Lung (tissue), 12 donors: ENCODE results near the gene ITGA8. TPM values are rescaled to one million over a fixed set of nuclear protein-coding genes. Genes with fewer than 3 reads are reported as not detected.

ENCODE experiments used
- ATAC-seq: fragments of 200-7000 bp; cut with Tn5 transposase; one replicate; pipeline ENCODE4 v1.9.1; 2020; ENCODE audit warnings: moderate number of reproducible peaks; ENCODE audit not compliant: insufficient read depth, low FRiP score
- DNase-seq, 3 donors: peaks; one replicate each; pipeline ENCODE4 v3.0.0-alpha.2; 2013 to 2017
- H3K27ac ChIP-seq, 2 donors: one replicate each; pipeline ENCODE4 v1.5.1; 2013; ENCODE audit warnings: mild to moderate bottlenecking in 2 of 2, moderate library complexity in 2 of 2, control low read depth in 1 of 2, inconsistent platforms in 1 of 2, low read depth in 1 of 2, low read length in 1 of 2
- H3K27me3 ChIP-seq, 3 donors: one replicate each; pipeline ENCODE4 v1.5.1; 2013; ENCODE audit warnings: low read length in 2 of 3; ENCODE audit not compliant: control insufficient read depth in 3 of 3, insufficient read depth in 3 of 3
- H3K36me3 ChIP-seq, 4 donors: one replicate each; pipeline ENCODE4 v1.5.1; 2013; ENCODE audit warnings: low read length in 4 of 4, mild to moderate bottlenecking in 1 of 4, moderate library complexity in 1 of 4; ENCODE audit not compliant: control insufficient read depth in 4 of 4, insufficient read depth in 4 of 4
- H3K4me1 ChIP-seq, 5 donors: one replicate each; pipeline ENCODE4 v1.5.1; 2013; ENCODE audit warnings: low read length in 5 of 5, mild to moderate bottlenecking in 2 of 5, moderate library complexity in 1 of 5; ENCODE audit not compliant: control insufficient read depth in 5 of 5, insufficient read depth in 5 of 5
- H3K4me3 ChIP-seq: one replicate; pipeline ENCODE4 v1.5.1; 2013; ENCODE audit warnings: mild to moderate bottlenecking, control low read depth, moderate library complexity
- H3K9ac ChIP-seq, 2 donors: one replicate each; pipeline ENCODE4 v1.5.1; 2013; ENCODE audit warnings: low read length in 2 of 2, control low read depth in 1 of 2; ENCODE audit not compliant: insufficient read depth in 1 of 2
- H3K9me3 ChIP-seq, 4 donors: one replicate each; pipeline ENCODE4 v1.5.1; 2013; ENCODE audit warnings: low read length in 3 of 4, mild to moderate bottlenecking in 1 of 4, moderate library complexity in 1 of 4; ENCODE audit not compliant: control insufficient read depth in 4 of 4, insufficient read depth in 3 of 4
- CTCF ChIP-seq: IDR thresholded peaks from 2 replicates; pipeline ENCODE4 v1.5.1; 2012; ENCODE audit warnings: mild to moderate bottlenecking; ENCODE audit errors: control extremely low read depth, extremely low read depth
- WGBS, 2 donors: extraction: QIAGEN DNeasy Blood & Tissue Kit; methylation state at CpG; one replicate each; pipeline ENCODE4 v1.1.7; 2013; 5-methylcytosine and 5-hydroxymethylcytosine counted together
- polyA plus RNA-seq, 2 donors: library from polyadenylated mRNA; stranded (reverse); fragments of 200-250 nt; gene quantifications; one replicate each; pipeline ENCODE4 v1.2.1, GENCODE V29; 2013
- total RNA-seq, 2 donors: library from RNA; depleted of rRNA in 1 of 2; stranded (reverse); fragments of >200 nt in 1 of 2; gene quantifications; one replicate each; pipeline ENCODE4 v1.2.1, GENCODE V29; 2014 to 2021
- donor health status: control.
- donor health status: control.
- donor health status: Bipolar disorder and iron deficiency.
- donor health status: healthy.
- donor health status: DM: yes; HTN: yes; CAD: no.

Gene ITGA8
- total and polyA plus RNA-seq, 4 donors = 3.9 to 124 (median 13.6) TPM

GRCh38 chr10:15606377-15606776 lies 113.3 kb downstream of the ITGA8 start:
- H3K4me1 ChIP-seq = peaks cover 0 to 4% (median 0%) of the 10 kb centered on the region in 5 donors
- no peak for ATAC-seq
- WGBS, 2 donors = 91% methylated on average over 4 of the region's 4 CpGs
- H3K4me3 ChIP-seq = no peak overlapping the region
- no peak for TF ChIP-seq CTCF
- no peaks in the 10 kb centered on the region for H3K9me3 ChIP-seq
- H3K27ac ChIP-seq = peak overlapping the region in 1 of 2 donors; percentile 21
- H3K9ac ChIP-seq = no peak overlapping the region
- no peak for DNase-seq
- no peaks in the 10 kb centered on the region for H3K27me3 ChIP-seq
- peaks cover 0 to 36% (median 13%) of the 10 kb centered on the region in 4 donors for H3K36me3 ChIP-seq

GRCh38 chr10:15605740-15606369 lies 113.9 kb downstream of the ITGA8 start:
- Histone ChIP-seq H3K27ac (peak overlapping the region in 1 of 2 donors; percentile 21), H3K4me1 (peaks cover 0 to 4% (median 0%) of the 10 kb centered on the region in 5 donors), H3K27me3 (no peaks in the 10 kb centered on the region), H3K4me3 (no peak overlapping the region), H3K9me3 (no peaks in the 10 kb centered on the region), H3K36me3 (peaks cover 0 to 41% (median 13%) of the 10 kb centered on the region in 4 donors), H3K9ac (no peak overlapping the region)
- no peak for ATAC-seq
- 79 to 83% methylated on average over 6 of the region's 6 CpGs for WGBS, 2 donors
- DNase-seq = no peak
- no peak for TF ChIP-seq CTCF

- ATAC-seq (no peak), DNase-seq (no peak)
- Histone ChIP-seq H3K9ac (no peak overlapping the region), H3K4me3 (no peak overlapping the region), H3K9me3 (no peaks in the 10 kb centered on the region), H3K4me1 (peaks cover 0 to 3% (median 0%) of the 10 kb centered on the region in 5 donors), H3K27me3 (no peaks in the 10 kb centered on the region), H3K36me3 (peaks cover 0 to 49% (median 16%) of the 10 kb centered on the region in 4 donors), H3K27ac (no peak overlapping the region)
- WGBS, 2 donors = 28 to 36% methylated on average over 3 of the region's 3 CpGs
- TF ChIP-seq CTCF = no peak
Measured at GRCh38 chr10:15603446-15604011, 116.2 kb downstream of the ITGA8 start.
